Measurements from ENCODE around the gene TMEM63B. TPM values are rescaled to one million over a fixed set of nuclear protein-coding genes. Genes with fewer than 3 reads are reported as not detected.

Gene TMEM63B
- total RNA-seq, 1 donor from 2014 or later: 33.4 TPM

DNA sequence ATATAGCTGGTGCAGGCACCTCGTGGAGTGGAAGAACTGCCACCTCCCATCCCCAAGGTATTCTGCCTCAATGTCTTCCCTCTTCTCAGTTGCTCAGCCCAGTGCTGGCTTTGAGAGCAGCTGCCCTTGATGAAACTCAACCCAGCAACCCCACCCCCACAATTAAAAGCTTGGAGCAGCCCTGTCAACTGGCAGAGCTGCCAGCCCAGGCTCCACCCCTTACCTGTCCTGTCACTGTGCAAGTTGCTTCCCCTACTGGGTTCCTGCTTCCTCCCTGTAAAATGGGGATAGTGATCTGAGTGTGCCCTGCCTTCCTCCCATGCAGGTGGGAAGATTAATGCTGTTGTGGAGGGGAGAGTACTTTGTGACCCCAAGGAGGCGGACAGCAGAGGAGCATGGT lies 4.5 kb downstream of the TMEM63B start:
- H3K4me3 Mint-ChIP-seq (ENCODE audit: unreplicated experiment): peak overlapping the region; percentile 35
- H3K27ac Mint-ChIP-seq (ENCODE audit: unreplicated experiment): no peak overlapping the region
- H3K27me3 Mint-ChIP-seq (ENCODE audit: unreplicated experiment): peaks cover 10% of the 10 kb centered on the region
- no peaks in the 10 kb centered on the region for H3K9me3 Mint-ChIP-seq (ENCODE audit: unreplicated experiment)
- DNase-seq (ENCODE audit: low spot score): no peak
- peaks cover 10% of the 10 kb centered on the region for H3K4me1 Mint-ChIP-seq (ENCODE audit: unreplicated experiment)
- TF ChIP-seq, protein P1, sequence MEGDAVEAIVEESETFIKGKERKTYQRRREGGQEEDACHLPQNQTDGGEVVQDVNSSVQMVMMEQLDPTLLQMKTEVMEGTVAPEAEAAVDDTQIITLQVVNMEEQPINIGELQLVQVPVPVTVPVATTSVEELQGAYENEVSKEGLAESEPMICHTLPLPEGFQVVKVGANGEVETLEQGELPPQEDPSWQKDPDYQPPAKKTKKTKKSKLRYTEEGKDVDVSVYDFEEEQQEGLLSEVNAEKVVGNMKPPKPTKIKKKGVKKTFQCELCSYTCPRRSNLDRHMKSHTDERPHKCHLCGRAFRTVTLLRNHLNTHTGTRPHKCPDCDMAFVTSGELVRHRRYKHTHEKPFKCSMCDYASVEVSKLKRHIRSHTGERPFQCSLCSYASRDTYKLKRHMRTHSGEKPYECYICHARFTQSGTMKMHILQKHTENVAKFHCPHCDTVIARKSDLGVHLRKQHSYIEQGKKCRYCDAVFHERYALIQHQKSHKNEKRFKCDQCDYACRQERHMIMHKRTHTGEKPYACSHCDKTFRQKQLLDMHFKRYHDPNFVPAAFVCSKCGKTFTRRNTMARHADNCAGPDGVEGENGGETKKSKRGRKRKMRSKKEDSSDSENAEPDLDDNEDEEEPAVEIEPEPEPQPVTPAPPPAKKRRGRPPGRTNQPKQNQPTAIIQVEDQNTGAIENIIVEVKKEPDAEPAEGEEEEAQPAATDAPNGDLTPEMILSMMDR (IDR thresholded peaks at IDR 0.05; ENCODE audit: unreplicated experiment): no peak
- H3K36me3 Mint-ChIP-seq (ENCODE audit: low read depth, unreplicated experiment): peaks cover 16% of the 10 kb centered on the region

DNA sequence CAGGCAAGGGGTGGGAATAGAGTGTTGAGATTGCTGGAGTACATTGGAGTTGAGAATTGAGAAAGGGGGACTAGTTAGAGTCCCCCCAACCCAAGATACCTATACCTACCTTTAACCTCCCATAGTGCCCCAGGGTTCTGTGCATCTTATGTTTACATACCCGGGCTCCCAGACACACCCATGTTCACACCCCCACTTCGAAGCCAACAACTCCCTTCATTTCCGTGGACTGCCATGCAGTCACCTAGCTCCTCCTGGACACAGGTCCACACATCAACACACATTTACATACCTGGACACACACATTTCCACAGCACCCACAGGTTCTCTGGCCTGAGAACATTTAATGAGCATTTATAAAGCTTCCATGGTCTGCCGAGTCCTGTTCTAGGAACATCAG lies 5.1 kb downstream of the TMEM63B start:
- no peak for DNase-seq (ENCODE audit: low spot score)
- H3K4me3 Mint-ChIP-seq (ENCODE audit: unreplicated experiment): no peak overlapping the region
- H3K27me3 Mint-ChIP-seq (ENCODE audit: unreplicated experiment): peaks cover 10% of the 10 kb centered on the region
- TF ChIP-seq, protein P1 (IDR thresholded peaks at IDR 0.05; ENCODE audit: unreplicated experiment): no peak
- no peak overlapping the region for H3K27ac Mint-ChIP-seq (ENCODE audit: unreplicated experiment)
- peaks cover 10% of the 10 kb centered on the region for H3K4me1 Mint-ChIP-seq (ENCODE audit: unreplicated experiment)
- H3K9me3 Mint-ChIP-seq (ENCODE audit: unreplicated experiment): no peaks in the 10 kb centered on the region
- H3K36me3 Mint-ChIP-seq (ENCODE audit: low read depth, unreplicated experiment): peaks cover 16% of the 10 kb centered on the region

DNA sequence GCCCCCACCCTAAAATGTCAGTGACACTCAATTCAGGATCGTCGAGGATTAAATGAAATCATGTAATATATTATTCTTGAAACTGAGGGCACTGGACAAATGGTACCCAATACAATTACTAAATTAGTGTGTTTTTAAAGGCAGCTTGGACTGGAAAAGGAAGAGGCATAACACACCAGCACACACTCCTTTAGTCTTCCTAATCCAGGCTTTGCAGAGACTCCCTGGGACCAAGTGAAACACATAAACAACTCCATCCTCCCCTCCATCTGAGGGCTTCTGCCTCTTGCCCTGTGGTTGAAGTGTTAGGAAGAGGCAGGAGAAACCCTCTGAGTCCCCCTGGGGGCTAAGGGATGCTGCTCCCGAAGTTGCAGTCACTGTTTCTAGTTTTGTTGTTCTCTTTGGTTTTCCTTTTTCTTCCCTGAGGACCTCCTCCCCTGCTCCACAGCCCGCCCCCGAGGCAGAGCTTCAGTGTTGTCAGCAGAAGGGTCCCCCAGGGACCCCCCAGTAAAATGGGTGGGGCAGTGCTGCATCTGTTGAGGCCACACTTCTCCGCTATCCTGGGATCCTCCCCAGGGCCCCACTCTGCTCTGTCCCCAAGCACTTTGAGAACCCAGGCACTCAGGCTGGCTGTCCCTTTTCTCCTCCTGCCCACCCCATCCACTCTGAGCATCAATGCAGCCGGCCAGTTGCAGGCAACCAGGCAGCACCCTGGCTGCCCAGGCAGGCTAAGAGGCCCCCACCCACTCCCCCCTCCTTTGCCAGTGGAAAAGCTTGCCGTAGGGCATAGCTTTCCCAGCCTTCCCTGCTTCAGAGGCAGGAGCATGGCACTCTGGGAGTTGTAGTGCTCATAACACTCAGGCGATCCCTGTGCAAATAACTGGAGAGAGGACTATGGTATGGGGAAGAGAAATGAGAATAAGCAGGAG lies 5.9 kb downstream of the TMEM63B start:
- TF ChIP-seq, protein P1 (IDR thresholded peaks at IDR 0.05; ENCODE audit: unreplicated experiment): no peak
- H3K4me1 Mint-ChIP-seq (ENCODE audit: unreplicated experiment): peaks cover 10% of the 10 kb centered on the region
- H3K27ac Mint-ChIP-seq (ENCODE audit: unreplicated experiment): no peak overlapping the region
- H3K4me3 Mint-ChIP-seq (ENCODE audit: unreplicated experiment): no peak overlapping the region
- no peaks in the 10 kb centered on the region for H3K9me3 Mint-ChIP-seq (ENCODE audit: unreplicated experiment)
- peaks cover 10% of the 10 kb centered on the region for H3K27me3 Mint-ChIP-seq (ENCODE audit: unreplicated experiment)
- peaks cover 16% of the 10 kb centered on the region for H3K36me3 Mint-ChIP-seq (ENCODE audit: low read depth, unreplicated experiment)
- DNase-seq (ENCODE audit: low spot score): no peak

DNA sequence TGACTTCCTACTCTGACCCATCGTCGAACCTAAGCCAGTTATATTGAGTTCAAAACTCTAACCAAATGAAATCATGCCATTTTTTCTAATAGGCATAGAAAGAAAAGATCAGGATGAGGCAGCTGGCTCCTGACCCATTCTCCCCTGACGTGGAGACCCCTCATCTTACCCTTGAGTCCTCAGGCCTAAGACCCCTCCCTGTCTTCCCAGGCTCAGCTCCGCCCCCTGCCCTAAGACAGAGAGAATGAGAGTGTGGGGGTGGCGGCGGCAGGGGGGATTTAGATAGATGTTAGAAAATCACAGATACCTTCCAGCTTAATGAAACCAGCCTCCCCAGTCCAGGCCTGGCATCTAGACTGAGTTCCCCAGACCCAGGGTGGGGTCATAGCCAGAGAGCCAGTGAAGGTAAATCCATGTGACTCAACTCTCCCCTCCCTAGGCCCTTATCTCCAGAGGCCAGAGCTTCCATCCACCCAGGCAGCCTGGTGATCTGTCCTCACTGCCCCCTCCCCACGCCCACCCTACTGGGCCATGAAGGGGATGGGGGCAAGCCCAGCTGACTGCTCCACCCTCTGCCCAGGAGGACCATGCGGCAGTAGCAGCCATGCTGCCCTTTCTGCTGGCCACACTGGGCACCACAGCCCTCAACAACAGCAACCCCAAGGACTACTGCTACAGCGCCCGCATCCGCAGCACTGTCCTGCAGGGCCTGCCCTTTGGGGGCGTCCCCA lies 6.8 kb downstream of the TMEM63B start:
- no peak for DNase-seq (ENCODE audit: low spot score)

More for the DNA sequence above, 6.8 kb downstream of the TMEM63B start:
- H3K27me3 Mint-ChIP-seq (ENCODE audit: unreplicated experiment): peaks cover 10% of the 10 kb centered on the region
- peaks cover 10% of the 10 kb centered on the region for H3K4me1 Mint-ChIP-seq (ENCODE audit: unreplicated experiment)
- no peak overlapping the region for H3K4me3 Mint-ChIP-seq (ENCODE audit: unreplicated experiment)
- H3K36me3 Mint-ChIP-seq (ENCODE audit: low read depth, unreplicated experiment): peaks cover 20% of the 10 kb centered on the region
- no peaks in the 10 kb centered on the region for H3K9me3 Mint-ChIP-seq (ENCODE audit: unreplicated experiment)
- H3K27ac Mint-ChIP-seq (ENCODE audit: unreplicated experiment): no peak overlapping the region
- TF ChIP-seq, protein P1 (IDR thresholded peaks at IDR 0.05; ENCODE audit: unreplicated experiment): no peak
